Dedifferentiated amniotic fluid mesenchymal stem cell (primary cell): ENCODE results near the gene SMARCE1.

Source experiments
- DNase-seq: peaks from one replicate; pipeline ENCODE4 v3.0.0-alpha.2; 2016; ENCODE audit errors: extremely low spot score

SMARCE1 gene

DNA sequence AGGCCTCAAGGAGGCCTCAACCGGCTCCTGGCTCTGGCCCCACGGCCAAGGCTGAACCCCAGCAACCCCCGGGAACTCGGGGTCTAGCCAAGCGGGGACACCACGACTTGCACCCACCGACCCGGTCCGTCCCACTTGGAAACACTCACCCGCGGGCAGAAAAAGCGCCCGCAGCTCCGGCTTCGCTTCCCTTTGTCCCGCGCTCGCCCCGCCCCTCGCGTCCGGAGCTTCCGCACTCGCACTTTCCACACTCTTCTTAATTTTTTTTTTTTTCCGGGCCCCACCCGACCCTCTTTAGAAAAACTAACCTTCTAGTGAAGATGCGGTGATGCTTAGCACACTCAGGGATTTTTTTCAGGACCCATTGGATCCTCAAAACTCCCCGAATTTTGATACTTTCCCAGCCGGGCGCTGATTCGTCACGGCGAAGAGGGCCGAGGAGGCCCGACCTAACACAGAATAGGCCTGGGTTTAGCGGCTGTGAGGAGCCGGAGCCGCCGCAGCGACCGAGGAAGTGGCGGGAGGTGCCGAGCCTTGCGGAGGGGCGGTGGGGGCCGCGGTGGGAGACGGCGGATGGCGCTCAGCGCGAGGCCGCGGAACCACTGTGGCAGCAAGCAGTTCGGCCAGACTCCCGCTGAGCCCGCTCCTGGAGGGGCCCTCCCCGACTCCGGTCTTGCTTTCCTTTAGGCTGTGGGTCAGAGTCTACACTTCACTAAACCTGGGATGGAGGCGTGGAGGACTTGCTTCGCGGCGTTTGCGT is at the start of gene SMARCE1:
Gene SMARCE1, minus strand, starts transcription at position 195 of the 760 bp plus-strand sequence. CDS start 2,016 bp downstream, outside the sequence.
- peak; percentile 52 for DNase-seq

DNA sequence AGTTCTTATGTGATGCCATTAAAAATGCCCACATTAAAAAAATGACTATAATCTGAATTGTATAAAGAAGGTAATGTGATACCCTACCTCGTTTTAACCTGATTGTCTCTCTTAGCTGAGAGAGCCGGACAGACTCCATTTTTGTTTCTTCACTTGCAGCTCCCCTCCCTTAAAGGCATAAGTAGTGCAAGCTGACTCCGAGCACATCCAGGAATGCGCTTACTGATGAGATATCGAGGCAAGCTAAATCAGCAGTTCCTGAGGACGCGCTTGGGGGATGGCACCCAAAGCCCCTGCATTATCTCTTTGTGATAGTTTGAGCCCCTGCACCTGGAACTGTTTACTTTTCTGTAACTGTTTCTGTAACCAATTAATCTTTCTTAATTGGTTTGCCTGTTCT is 49.7 kb upstream of the SMARCE1 start:
- no peak for DNase-seq

DNA sequence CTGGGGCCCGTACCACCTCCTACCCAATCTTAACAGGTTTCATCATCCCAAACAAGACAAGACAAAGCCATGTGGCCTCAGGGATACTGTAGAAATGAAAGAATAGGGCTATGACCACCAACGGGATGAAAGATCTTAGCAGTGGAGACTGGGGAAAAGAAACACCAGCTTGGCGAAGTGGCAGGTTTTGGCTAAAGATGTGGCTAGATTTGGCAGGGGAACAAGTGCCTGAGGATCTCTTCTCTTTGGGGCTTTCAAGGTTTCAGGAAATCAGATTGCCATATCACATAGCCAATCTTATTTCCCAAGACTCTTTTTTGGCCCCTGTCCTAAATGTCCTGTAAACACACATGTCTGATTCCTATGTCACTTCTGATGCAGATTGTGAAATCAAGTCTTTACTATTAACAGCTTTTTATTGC is 49.0 kb upstream of the SMARCE1 start:
- no peak for DNase-seq

DNA sequence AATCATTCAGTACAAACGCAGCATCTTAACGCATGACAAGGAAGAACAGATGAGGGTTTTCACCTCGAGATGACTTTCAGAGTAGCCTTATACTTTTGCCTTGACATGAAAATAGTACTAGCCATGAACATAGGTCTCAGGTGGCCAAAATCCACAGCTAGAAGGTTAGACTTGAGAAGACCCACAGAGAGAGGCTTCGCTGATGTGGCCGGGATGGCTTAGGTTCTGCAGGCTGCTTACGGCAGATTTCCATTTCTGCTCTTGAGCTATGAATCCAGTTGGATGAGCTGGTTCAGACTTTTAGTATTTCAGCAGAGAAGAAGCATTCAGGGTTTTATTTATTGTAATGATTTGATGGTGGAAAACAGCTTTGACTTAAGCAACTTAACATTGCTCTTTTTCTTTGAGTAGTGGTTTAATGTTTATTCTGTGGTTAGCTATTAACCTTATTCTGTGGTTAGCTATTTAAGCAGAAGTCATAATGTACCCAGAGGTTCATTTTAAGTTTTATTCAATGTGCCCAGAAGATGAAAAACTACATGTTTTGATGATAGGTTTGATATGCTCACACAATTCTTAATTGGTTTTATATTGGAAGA is 48.4 kb upstream of the SMARCE1 start:
- no peak for DNase-seq

DNA sequence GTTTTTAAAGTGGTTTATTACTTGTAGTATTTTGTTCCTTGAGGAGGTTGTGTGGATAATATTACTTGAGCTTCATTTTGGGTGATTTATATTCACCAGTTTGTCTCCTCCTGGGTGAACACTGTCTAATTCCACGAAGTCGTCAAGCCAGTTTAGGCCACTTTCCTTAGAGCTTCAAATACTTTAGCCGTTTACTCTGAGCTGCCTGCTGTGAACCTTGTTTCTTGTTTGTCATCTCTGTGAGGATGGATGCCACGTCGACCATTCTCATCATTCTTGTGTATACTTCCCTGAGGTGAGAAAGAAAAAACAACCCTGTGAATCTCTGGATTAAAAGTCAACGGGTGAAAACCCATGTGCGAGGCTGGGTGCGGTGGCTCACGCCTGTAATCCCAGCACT is 47.0 kb upstream of the SMARCE1 start:
- no peak for DNase-seq

DNA sequence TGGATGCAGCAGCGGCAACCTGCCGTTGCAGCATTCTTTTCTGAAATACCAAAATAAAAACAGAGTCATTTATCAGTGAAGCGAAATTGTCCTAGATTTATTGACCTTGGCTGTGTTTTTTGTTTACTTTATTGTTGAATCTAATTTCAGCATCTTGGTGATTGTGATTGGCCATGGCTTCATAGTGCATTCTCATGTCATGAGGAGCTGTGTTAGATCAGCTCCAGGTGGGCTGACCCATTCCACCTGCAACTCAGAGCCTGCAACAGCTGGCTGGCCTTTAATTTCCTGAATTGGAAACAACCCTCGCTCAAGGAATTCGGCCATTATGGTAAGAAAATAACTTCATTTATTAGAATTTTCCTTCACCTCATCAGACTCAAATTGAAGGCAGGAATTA is 39.5 kb upstream of the SMARCE1 start:
- no peak for DNase-seq

GRCh38 chr17:40686192-40686591 is 38.6 kb upstream of the SMARCE1 start:
- DNase-seq: no peak

DNA sequence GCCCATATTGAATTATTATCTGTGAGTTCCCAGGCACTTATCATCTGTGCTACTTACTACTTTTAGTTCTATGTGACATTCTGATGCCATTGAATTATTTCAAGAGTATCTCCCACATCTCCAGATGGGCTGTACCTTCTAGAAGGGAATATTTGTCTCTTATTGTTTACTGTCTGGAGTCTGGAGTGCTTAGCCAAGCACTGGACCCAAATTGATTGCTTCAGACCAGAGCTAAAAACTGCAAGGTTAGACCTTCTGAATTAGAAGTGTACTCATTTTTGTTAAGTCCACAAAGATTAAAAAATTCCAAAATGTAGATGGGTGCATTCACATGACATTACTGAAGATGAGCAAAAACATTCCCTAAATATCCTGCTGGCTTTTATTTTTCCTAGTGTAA is 33.4 kb upstream of the SMARCE1 start:
- no peak for DNase-seq

GRCh38 chr17:40679523-40679907 is 31.9 kb upstream of the SMARCE1 start:
- DNase-seq: no peak

DNA sequence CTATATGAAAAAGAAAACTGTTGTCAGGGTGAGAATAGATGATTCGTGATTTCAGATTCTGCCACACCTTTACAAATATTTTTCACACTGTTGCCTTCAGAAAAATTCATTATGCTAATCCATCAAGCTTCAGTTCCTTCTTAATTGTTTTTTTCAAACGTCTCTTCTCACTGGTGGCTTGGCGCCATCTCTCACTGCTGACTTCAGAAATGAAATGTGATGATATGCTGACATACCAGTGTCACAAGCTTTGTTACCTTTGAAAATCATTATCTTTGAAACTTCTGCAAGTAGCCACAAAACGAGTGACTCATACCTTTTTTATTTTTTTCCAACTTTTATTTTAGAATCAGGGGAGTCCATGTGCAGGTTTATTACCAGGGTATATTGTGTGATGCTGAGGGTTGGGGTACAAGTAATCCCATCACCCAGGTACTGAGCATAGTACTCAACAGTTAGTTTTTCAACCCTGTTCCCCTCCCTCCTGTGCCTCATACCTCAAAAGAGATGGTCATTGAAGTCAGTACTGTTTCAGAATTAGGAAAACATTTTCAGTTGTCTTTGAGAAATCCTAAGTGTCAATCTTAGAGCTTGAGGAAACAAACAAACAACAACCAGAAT is 31.4 kb upstream of the SMARCE1 start:
- DNase-seq: no peak

DNA sequence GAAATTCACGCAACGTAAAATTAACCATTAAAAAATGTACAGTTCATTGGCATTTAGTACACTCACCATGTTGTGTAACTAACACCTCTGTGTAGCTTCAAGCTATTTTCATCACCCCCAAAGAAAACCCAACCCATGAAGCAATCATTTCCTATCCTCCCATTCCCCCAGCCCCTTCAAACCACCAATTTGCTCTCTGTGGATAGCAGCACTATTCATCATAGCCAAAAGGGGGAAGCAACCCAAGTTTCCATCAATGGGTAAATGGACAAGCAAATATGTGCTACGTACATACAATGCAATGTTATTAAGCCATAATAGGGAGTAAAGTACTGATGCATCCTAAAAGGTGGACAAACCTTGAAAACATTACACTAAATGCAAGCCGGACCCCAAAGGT is 28.3 kb upstream of the SMARCE1 start:
- no peak for DNase-seq

DNA sequence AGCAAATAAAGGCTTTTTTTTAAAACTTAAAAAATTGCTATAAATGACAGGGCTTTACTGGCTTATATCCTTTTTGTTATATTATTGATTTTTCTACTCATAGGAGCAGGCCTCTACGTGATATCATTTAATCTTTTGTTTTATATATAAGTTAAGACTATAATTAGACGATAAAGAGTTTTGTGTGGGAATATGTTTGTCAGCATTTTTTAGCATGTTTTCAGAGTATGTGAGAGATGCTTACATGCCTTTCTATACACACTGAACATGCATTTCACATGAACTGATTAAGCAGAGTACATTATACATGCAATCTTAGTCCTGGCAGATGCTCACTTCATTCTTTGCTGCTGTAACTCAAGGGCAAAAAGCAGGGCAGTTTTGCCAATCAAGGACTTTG is 25.0 kb upstream of the SMARCE1 start:
- DNase-seq: no peak

DNA sequence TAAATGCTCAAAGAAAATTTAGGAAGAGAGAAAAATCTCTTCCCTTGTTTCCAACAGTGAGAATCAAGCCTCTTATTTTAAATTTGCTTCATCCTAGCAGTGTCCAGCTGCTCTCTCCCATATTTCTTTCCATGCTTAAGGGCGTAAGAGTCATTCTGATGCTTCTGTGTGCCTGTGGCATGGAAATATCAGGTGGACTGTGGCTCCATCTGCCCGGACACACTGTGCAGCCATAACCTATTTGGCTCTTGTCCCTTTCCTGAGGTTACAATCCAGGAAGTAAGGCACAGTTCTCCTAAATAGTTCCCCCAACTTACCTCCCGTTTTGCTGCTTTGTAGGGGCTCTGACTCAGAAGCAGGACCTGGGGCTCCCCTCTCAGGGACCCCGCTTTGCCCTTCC is 23.7 kb upstream of the SMARCE1 start:
- DNase-seq: no peak

DNA sequence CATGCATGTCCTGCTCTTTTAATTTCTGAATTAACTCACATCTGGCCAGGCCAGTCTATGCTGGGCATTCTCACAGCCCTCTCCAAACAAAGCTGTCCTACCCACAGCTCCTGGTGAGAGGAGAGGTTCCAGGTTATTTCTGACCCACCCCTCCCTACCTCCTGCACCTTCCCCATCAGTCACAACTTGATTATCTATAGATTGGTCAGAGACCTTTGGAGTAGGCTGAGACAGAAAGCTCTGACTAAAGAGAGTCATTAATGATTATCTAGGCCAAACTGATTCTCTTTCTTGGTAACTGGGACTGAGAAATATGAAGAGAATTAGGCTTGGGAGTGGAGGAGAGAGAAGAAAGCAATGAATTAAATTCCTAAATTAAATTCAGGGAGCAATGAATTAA is 18.7 kb upstream of the SMARCE1 start:
- no peak for DNase-seq

GRCh38 chr17:40664582-40665333 is 17.1 kb upstream of the SMARCE1 start, which contains the start of gene KRT222:
TSS of gene KRT222 (minus strand) at chr17:40665177. CDS start at chr17:40665099, 78 bp downstream.
- no peak for DNase-seq

- no peak for DNase-seq
Measured at GRCh38 chr17:40663252-40663651, 15.6 kb upstream of the SMARCE1 start.

DNA sequence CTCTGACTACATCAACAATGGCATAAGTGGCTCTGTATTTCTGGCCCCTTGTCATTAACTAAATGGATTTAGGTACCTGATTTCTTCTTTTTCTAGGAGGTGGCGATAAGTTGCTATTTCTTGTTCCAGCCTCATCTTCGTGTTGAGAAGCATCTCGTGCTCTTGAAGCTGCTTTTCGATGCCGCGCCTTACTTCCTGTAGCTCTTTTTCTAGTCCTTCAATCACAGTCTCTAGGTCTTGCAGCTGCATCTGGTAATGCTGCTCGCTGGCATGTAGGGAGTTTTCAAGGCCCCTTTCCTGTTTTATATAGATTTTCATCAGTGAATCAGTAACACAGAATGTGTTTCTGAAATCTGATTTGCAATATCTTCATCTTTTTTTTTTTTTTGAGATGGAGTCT is 12.3 kb upstream of the SMARCE1 start:
- no peak for DNase-seq

GRCh38 chr17:40658396-40658795 is 10.8 kb upstream of the SMARCE1 start:
- no peak for DNase-seq

DNA sequence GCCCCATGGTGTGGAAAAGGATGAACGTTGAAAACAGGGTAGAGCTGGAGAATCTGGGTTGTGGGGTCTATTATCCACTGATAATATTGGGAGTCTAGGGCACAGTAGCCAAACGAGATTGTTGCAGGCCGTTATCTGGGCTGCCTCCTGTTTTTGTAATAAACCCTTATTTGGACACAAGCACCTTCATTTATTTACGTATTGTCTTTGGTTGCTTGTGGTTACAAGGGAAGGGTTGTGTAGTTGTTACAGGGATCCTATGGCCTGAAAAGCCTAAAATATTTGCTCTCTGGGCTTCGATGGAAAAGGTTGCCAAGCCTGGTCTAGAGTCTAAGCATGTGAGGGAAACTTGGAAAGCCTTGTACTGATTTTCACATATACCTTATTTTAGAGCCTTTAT is 4.3 kb upstream of the SMARCE1 start:
- no peak for DNase-seq

DNA sequence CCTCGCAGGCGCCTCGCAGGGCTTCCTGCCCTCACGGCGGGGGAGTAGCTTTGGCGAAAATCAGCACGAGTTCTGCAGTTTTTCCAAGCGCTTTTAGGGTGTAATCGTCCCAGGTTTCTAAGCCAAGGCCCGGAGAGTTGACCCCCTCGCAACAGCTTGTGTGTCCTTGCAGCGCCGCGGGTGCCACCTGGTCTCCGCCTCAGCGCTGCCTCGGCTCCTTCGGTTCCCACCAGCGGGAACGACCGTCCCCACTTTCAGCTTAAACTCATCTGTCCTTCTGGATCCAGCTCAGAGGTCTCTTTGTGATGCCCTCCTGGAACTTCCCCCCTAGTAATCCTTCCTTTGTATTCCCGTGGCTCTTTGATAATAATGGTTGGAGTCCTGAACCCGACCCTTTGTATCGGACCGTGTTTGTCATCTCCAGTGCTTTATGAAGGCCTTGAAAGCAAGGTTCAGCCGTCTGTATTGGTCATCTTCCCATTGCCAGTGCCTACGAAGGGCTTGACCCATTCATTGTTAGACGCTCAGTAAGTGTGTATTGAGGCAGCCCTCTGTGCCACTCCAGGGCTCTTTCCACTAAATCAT is 858 bp upstream of the SMARCE1 start:
- DNase-seq: peak; percentile 22

DNA sequence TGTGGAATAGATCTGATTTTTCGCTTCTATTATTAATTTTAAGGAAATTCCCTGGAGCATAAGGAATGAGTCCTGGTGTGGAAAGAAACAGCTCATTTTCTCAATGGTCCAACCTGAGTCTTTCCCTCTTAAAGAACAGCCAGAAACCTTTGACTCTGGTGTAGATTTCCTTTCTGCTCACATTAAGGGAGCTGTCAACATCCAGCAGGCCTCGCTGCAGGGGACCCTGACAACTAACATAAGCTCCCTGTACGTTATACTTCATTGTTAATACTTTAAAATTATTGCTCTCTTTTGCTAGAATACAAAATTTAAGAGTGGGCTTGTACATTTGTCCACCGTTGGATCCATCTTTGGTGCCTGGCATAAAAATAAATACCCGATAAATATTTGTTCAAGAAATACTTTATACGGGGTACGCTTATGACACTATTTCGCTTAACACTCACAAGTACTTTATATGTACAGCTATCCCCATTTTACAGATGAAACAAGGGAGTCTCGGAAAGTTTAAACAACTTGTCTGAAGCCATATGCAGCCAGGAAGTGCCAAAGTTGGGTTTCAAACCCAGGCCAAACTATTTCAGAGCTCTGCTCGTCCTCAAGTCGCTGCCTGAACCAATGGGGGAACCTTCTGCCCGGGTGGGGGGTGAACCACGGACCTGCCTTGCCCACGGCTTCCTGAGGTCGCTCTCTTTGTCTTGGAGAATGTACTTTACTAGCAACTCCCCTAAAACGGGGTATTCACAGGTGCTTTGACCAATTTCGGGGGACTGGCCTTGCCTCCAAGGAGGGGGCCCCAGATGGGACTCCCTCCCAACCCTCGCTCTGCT is 611 bp downstream of the SMARCE1 start:
- peak; percentile 21 for DNase-seq
